ENCODE results near the gene SLC27A5. TPM values are rescaled to one million over a fixed set of nuclear protein-coding genes. Genes with fewer than 3 reads are reported as not detected.

Gene SLC27A5
- total and polyA plus RNA-seq, 2 experiments from 2014 or later: 16.2 to 35.5 TPM

DNA sequence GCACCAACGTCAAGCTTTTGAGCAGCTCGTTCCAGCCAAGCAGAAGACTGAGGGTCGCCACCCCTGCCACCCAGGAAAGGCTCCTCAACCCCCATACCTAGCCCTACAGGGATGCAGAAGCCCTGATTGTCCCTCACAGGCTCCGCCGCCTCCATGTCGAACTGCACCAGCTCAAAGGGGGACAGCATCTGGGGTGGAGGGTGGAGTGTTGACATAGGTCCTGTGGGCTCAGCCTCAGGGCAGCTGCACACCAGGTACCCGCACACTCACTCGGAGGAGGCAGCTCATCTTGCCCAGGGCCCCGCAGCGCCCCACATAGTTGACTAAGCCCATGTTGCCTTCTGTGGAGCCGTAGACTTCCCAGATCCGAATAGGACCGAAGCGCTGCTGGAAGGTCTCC, 11.6 kb downstream of the SLC27A5 start (continued):
- TF ChIP-seq ETS1 (IDR thresholded peaks at IDR 0.05) (no peak), STAT1 (IDR thresholded peaks at IDR 0.05; ENCODE audit: unreplicated experiment) (no peak), EZH2 (IDR thresholded peaks at IDR 0.05; ENCODE audit: low read depth, unreplicated experiment) (no peak), EZH2phosphoT487 (IDR thresholded peaks at IDR 0.05; ENCODE audit: unreplicated experiment) (no peak), JUNB (IDR thresholded peaks at IDR 0.05; ENCODE audit: unreplicated experiment) (no peak), POLR2AphosphoS5 (IDR thresholded peaks at IDR 0.05; ENCODE audit: low read depth) (no peak)
- TF ChIP-seq, protein P1, sequence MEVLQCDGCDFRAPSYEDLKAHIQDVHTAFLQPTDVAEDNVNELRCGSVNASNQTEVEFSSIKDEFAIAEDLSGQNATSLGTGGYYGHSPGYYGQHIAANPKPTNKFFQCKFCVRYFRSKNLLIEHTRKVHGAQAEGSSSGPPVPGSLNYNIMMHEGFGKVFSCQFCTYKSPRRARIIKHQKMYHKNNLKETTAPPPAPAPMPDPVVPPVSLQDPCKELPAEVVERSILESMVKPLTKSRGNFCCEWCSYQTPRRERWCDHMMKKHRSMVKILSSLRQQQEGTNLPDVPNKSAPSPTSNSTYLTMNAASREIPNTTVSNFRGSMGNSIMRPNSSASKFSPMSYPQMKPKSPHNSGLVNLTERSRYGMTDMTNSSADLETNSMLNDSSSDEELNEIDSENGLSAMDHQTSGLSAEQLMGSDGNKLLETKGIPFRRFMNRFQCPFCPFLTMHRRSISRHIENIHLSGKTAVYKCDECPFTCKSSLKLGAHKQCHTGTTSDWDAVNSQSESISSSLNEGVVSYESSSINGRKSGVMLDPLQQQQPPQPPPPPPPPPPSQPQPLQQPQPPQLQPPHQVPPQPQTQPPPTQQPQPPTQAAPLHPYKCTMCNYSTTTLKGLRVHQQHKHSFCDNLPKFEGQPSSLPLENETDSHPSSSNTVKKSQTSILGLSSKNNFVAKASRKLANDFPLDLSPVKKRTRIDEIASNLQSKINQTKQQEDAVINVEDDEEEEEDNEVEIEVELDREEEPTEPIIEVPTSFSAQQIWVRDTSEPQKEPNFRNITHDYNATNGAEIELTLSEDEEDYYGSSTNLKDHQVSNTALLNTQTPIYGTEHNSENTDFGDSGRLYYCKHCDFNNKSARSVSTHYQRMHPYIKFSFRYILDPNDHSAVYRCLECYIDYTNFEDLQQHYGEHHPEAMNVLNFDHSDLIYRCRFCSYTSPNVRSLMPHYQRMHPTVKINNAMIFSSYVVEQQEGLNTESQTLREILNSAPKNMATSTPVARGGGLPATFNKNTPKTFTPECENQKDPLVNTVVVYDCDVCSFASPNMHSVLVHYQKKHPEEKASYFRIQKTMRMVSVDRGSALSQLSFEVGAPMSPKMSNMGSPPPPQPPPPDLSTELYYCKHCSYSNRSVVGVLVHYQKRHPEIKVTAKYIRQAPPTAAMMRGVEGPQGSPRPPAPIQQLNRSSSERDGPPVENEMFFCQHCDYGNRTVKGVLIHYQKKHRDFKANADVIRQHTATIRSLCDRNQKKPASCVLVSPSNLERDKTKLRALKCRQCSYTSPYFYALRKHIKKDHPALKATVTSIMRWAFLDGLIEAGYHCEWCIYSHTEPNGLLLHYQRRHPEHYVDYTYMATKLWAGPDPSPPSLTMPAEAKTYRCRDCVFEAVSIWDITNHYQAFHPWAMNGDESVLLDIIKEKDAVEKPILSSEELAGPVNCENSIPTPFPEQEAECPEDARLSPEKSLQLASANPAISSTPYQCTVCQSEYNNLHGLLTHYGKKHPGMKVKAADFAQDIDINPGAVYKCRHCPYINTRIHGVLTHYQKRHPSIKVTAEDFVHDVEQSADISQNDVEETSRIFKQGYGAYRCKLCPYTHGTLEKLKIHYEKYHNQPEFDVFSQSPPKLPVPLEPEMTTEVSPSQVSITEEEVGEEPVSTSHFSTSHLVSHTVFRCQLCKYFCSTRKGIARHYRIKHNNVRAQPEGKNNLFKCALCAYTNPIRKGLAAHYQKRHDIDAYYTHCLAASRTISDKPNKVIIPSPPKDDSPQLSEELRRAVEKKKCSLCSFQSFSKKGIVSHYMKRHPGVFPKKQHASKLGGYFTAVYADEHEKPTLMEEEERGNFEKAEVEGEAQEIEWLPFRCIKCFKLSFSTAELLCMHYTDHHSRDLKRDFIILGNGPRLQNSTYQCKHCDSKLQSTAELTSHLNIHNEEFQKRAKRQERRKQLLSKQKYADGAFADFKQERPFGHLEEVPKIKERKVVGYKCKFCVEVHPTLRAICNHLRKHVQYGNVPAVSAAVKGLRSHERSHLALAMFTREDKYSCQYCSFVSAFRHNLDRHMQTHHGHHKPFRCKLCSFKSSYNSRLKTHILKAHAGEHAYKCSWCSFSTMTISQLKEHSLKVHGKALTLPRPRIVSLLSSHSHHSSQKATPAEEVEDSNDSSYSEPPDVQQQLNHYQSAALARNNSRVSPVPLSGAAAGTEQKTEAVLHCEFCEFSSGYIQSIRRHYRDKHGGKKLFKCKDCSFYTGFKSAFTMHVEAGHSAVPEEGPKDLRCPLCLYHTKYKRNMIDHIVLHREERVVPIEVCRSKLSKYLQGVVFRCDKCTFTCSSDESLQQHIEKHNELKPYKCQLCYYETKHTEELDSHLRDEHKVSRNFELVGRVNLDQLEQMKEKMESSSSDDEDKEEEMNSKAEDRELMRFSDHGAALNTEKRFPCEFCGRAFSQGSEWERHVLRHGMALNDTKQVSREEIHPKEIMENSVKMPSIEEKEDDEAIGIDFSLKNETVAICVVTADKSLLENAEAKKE (CRISPR knock-in tag; IDR thresholded peaks at IDR 0.05): no peak

Data from GM23338 (cell line).